Jurkat, Clone E6-1 (cell line): ENCODE data around the gene CXCL10.
"Not testable (repeated sequence)": the region's sequence is repeated elsewhere in the genome, so short reads cannot be mapped to it uniquely, and the experiment has no call there.

Experiments used
- DNase-seq: peaks from one replicate; pipeline ENCODE4 v3.0.0-alpha.2; 2011; ENCODE audit warnings: low read depth, low spot score
- H3K4me3 ChIP-seq: 2 replicates; pipeline ENCODE4 v1.5.1; 2011; ENCODE audit warnings: mild to moderate bottlenecking, low read length, control low read depth, moderate library complexity

The CXCL10 gene

DNA sequence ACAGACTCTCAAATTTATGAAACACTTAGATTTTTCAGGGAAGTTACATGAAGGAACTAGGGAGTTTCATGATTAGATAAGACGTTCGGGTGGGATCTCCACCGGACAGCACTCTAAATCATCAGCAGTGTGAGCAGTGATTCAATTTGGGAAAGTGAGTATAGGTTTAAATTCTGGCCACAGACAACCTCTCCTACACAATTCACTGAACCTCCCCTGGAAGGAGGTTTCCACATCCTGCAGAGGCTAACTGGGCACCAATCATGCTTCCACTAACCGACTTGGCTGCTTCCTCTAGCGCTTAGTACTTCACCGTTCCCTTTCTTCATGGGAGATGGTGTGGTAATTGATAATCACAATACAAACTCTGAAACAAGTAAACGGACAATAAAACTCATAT, 21.6 kb downstream of the CXCL10 start:
- no peak for DNase-seq
- no peak overlapping the region for H3K4me3 ChIP-seq

DNA sequence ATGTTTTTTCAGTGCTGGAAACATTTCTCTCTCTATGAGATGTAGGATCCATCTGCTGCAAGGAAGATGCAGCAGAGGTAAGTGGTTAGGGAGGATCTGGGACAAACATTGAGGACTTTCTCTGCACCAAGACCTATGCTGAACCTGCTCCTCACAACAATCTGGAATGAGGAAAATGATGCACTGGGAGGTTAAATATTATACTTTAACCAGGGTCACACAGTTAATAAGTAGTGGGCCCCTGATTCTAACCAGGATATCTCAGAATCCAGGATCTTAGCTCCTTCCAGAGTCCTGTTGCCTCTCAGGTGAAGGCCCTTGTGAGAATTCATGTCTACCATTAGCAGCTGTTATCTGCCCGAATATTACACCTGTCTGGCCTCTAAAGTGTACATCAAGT, 23.0 kb downstream of the CXCL10 start:
- DNase-seq = no peak
- H3K4me3 ChIP-seq = no peak overlapping the region

DNA sequence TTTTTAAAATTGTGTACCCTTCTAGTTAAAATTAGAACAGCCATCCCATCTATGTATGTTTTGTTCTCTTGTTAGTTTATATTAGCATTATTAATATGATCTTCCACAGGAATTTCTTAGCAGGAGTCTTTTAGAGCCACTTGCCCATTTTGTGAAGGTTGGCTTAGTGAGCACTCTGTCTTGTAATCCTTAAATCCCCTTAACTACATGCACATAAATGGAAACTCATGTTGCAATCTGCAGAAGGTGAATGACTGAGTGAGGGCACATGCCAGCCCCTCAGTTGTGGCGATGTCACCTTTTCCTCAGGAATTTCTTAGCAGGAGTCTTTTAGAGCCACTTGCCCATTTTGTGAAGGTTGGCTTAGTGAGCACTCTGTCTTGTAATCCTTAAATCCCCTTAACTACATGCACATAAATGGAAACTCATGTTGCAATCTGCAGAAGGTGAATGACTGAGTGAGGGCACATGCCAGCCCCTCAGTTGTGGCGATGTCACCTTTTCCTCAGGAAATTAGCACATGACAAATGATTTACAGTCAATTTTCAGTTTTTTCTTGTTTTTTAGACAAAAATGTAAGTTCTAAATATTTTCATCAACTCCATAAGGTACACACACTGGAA, 24.7 kb downstream of the CXCL10 start:
- DNase-seq, H3K4me3 ChIP-seq: not testable (repeated sequence)

DNA sequence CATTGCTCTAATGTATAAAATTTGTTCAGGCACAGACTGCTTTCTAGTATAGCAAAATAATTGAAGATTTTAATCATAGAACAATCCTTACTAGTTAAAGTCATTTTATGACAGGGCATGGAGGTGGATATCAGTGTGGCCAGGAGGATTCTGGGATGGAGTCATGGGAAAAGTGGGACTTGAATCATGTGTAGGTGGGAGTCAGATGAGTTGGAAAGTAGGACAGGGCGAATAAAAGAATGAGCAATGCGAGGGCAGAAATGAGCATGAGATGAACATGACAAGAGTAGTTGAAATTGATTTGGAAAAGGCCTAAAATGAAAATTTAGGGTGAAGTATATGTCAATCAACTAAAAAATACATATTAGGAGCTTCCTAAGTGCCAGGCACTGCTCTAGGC, 25.4 kb downstream of the CXCL10 start:
- no peak overlapping the region for H3K4me3 ChIP-seq
- no peak for DNase-seq

DNA sequence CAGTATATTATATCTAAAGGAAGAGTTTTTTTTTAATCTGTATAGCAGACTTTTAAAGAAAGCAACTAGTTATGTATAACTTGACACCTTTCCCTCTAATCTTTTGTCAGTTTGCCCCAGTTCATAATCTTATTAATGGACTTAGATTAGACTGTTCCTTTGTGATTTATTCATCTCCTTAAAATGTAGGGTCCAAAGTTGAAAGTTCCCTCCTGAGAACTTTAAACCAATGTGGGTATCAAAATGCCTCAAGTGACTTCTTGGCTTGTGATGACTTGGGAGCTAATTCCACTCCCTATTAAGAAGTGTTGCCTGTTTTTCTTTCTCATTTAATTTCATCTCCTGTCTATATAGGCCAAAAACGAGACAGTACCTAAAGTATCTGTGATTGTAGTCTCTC, 26.2 kb downstream of the CXCL10 start:
- DNase-seq = no peak
- no peak overlapping the region for H3K4me3 ChIP-seq

DNA sequence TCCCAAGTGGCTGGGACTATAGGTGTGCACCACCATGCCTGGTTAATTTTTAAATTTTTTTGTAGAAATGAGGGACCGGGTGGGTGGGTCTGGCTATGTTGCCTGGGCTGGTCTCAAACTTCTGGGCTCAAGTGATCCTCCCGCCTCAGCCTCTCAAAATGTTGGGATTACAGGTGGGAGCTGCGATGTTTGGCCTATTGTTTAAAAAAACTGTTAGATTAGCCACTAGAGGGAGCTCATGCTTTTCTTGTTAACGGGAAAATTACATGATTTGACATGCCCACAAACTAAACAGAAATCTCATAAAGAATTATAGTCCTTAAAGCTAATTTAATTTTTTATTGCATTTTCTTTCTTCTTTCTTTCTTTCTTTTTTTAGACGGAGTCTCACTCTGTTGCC, 27.6 kb downstream of the CXCL10 start:
- peak; percentile 46 for DNase-seq
- H3K4me3 ChIP-seq = no peak overlapping the region

DNA sequence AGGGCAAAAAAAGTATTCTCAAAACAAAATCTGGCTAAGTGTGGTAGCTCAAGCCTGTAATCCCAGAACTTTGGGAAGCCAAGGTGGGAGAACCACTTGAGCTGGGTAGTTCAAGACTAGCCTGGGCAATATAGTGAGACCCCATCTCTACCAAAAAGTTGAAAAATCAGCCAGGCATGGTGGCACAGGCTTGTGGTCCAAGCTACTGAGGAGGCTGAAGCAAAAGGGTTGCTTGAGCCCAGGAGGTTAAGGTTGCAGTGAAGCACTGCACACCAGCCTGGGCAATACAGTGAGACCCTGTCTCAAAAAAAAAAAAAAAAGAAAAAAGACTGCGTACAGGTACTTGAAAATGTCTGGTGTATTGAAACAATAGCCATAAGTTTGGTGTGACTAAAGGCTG, 30.8 kb downstream of the CXCL10 start:
- DNase-seq = no peak
- H3K4me3 ChIP-seq = no peak overlapping the region

DNA sequence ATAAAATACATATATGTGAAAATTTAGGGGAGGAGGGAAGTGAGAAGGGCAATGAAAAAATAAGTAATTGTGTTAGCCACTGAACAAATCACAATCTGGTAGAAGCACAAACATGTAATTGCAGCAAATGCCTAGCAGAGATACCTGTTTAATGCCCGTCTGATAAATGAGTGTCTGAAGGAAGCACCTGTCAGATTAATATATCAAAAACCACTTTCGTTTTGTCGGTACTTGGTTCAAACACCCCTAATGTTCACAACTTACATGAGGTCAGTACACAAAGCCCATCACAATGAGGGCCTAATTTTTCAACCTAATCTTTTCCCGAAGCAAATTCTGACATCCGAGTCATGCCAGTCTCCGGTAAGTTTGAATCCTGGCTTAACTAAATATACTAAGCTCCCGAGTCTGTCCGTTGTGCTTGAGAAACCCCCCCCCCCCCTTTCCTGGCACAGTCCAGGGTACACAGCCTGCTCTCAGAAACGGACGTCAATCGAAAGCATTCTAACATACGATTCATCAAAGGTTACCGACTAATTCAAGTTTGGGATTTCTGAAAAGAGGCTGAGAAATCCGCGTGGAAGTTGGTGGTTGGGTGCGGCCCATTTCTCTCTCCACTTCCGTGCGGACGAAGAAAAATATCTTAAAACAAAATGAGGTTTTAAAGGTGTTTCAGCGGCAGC, 33.3 kb downstream of the CXCL10 start:
- peak overlapping the region; percentile 92 for H3K4me3 ChIP-seq
- DNase-seq = no peak

DNA sequence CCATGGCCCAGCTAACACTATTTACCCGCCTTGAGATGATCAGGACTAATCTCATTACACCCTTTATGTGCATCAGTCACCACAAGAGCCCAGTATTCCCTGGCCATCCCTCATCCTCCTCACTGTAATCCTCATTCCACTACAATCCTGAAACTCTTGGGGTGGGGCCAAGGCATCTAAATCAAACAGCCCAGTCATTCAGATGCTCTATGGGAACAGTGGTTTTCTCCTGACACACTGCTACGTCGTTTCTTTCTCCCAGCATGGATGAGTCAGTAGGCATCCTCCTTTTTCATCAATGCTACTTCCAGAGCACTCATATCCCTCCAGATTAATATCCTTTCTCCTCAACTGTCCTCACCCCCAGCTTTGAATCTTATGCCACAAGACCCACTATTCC, 38.2 kb downstream of the CXCL10 start:
- no peak for DNase-seq
- no peak overlapping the region for H3K4me3 ChIP-seq

DNA sequence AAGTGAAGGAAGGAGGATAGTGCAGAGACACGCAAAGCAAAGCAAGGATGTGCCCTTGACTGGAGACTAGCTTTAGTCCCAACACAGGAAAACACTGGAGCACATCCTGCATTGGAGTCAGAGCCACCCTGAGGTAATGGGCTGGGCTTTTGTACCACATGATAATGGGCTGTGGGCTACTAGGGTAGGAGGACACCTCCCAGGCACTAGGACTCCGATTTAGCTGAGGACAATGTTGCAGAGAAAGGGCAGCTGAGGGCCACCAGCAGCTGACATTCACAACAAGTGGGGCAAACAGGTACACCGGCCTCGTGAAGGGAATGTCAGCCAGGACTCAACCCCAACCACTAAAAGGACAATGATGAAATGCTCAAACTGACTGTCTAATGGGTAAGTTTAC, 42.7 kb downstream of the CXCL10 start:
- no peak for DNase-seq
- H3K4me3 ChIP-seq = no peak overlapping the region

DNA sequence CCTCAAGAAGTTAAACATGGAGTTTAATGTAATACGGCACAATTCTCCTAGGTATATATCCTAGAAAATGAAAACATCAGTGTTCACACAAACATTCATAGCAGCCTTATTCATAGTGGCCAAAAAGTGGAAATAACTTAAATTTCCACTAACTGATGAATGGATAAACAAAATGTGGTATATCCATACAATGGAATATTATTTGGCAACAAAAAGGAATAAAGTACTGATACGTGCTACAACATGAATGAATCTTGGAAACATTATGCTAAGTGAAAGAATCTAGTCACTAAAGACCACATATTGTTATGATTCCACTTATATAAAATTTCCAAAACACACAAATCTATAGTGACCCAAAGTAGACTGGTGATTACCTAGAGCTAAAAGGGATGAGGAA, 47.1 kb downstream of the CXCL10 start:
- no peak for DNase-seq
- H3K4me3 ChIP-seq = no peak overlapping the region

DNA sequence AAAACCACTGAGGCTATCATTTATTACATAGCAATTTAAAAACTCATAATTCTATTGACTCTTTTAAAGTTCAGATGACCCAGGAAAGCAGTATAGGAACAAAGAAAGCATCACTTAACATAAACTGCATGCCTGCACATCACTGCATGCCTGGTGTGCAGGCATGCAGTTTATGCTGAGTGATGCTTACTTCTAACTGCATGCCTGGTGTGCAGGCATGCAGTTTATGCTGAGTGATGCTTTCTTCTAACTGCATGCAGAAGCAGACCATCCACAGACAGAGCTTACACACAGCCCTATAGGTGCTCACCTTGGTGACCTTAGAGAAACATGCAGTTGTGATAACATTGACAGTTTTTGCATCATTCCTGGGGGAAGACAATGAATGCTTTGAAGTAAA, 49.5 kb downstream of the CXCL10 start:
- no peak for DNase-seq
- no peak overlapping the region for H3K4me3 ChIP-seq
